HCT116 (cell line): ENCODE measurements around the gene UBE3C.

ENCODE experiments used
- CTCF ChIP-seq, 3 experiments: fragments of 200-600 bp in 1 of 3; sonication (generic) in 1 of 3; IDR thresholded peaks in 2 of 3; conservative IDR thresholded peaks in 1 of 3; 2 replicates each; pipeline ENCODE4 v1.5.1; 2012 to 2017; ENCODE audit warnings: low read depth in 2 of 3, low read length in 2 of 3, antibody characterized with exemption in 1 of 3, borderline replicate concordance in 1 of 3, control low read depth in 1 of 3, mild to moderate bottlenecking in 1 of 3, mixed read lengths in 1 of 3, mixed run types in 1 of 3, moderate library complexity in 1 of 3; ENCODE audit not compliant: insufficient read depth in 1 of 3
- EGR1 ChIP-seq: IDR thresholded peaks from 2 replicates; pipeline ENCODE4 v1.6.1; 2012; ENCODE audit warnings: low read depth
- EZH2phosphoT487 ChIP-seq: fragments of 200-600 bp; IDR thresholded peaks from 2 replicates; pipeline ENCODE4 v1.6.1; 2018; ENCODE audit warnings: antibody characterized with exemption, borderline replicate concordance
- POLR2A ChIP-seq: IDR thresholded peaks from 2 replicates; pipeline ENCODE4 v1.7.0; 2011; ENCODE audit warnings: borderline replicate concordance; ENCODE audit not compliant: insufficient read depth, insufficient read length; ENCODE audit errors: extremely low read depth
- POLR2AphosphoS5 ChIP-seq: IDR thresholded peaks from 2 replicates; pipeline ENCODE4 v1.6.1; 2011; ENCODE audit warnings: mild to moderate bottlenecking, low read depth, low read length, moderate library complexity
- REST ChIP-seq: IDR thresholded peaks from 2 replicates; pipeline ENCODE4 v1.6.1; 2012; ENCODE audit warnings: low read depth
- SIN3A ChIP-seq: IDR thresholded peaks from 2 replicates; pipeline ENCODE4 v1.6.1; 2012; ENCODE audit warnings: low read depth
- ZBTB33 ChIP-seq: IDR thresholded peaks from 2 replicates; pipeline ENCODE4 v1.6.1; 2011; ENCODE audit warnings: mild to moderate bottlenecking, low read length, moderate library complexity; ENCODE audit not compliant: insufficient replicate concordance; ENCODE audit errors: extremely low read depth

- TF ChIP-seq SIN3A = no peak
- TF ChIP-seq REST = no peak
- TF ChIP-seq EZH2phosphoT487 = no peak
- no peak for TF ChIP-seq ZBTB33
- TF ChIP-seq CTCF (IDR thresholded peaks at IDR 0.05 in 2 of 3, conservative IDR thresholded peaks at IDR 0.05 in 1 of 3; ENCODE audit: borderline replicate concordance in 1 of 3, insufficient read depth in 1 of 3, low read depth in 2 of 3, low read length in 2 of 3) = no peak
- no peak for TF ChIP-seq POLR2A
- no peak for TF ChIP-seq POLR2AphosphoS5
- TF ChIP-seq EGR1 = no peak
Observed at GRCh38 chr7:157279741-157280215, 141.1 kb downstream of the UBE3C start.
